ES-I3 (cell line): ENCODE data around the gene CACNA2D4.

Experiments
- H3K36me3 ChIP-seq: 2 replicates; pipeline ENCODE4 v1.6.1; 2013; ENCODE audit warnings: mild to moderate bottlenecking, low read length, control low read depth, moderate library complexity; ENCODE audit not compliant: insufficient read depth
- H3K4me1 ChIP-seq: 2 replicates; pipeline ENCODE4 v1.6.1; 2013; ENCODE audit warnings: mild to moderate bottlenecking, control low read depth, low read length; ENCODE audit not compliant: insufficient read depth
- H3K9ac ChIP-seq: 2 replicates; pipeline ENCODE4 v1.6.1; 2013; ENCODE audit warnings: low read depth, mild to moderate bottlenecking, low read length, moderate library complexity
- H3K9me3 ChIP-seq: 2 replicates; pipeline ENCODE4 v1.6.1; 2013; ENCODE audit warnings: mild to moderate bottlenecking, low read length, moderate library complexity; ENCODE audit not compliant: control insufficient read depth, insufficient read depth

Gene CACNA2D4

GRCh38 chr12:1937481-1938224 lies 19.2 kb upstream of the CACNA2D4 start:
- H3K36me3 ChIP-seq: peaks cover 8% of the 10 kb centered on the region
- no peaks in the 10 kb centered on the region for H3K9me3 ChIP-seq
- peaks cover 4% of the 10 kb centered on the region; the same call in 1 of the 2 replicates for H3K4me1 ChIP-seq
- H3K9ac ChIP-seq: no peak overlapping the region

- Histone ChIP-seq H3K9ac (no peak overlapping the region), H3K4me1 (peaks cover 4% of the 10 kb centered on the region; the same call in 1 of the 2 replicates), H3K36me3 (peaks cover 8% of the 10 kb centered on the region), H3K9me3 (no peaks in the 10 kb centered on the region)
Measured at GRCh38 chr12:1936406-1937320, 18.2 kb upstream of the CACNA2D4 start.

GRCh38 chr12:1935700-1936378 lies 17.4 kb upstream of the CACNA2D4 start:
- H3K4me1 ChIP-seq: peaks cover 4% of the 10 kb centered on the region; the same call in 1 of the 2 replicates
- H3K9ac ChIP-seq: no peak overlapping the region
- no peaks in the 10 kb centered on the region for H3K9me3 ChIP-seq
- H3K36me3 ChIP-seq: peaks cover 8% of the 10 kb centered on the region

- Histone ChIP-seq H3K9ac (no peak overlapping the region), H3K36me3 (peaks cover 8% of the 10 kb centered on the region), H3K4me1 (peaks cover 4% of the 10 kb centered on the region; the same call in 1 of the 2 replicates), H3K9me3 (no peaks in the 10 kb centered on the region)
Measured at GRCh38 chr12:1935242-1935641, 16.8 kb upstream of the CACNA2D4 start.

- peaks cover 3% of the 10 kb centered on the region; the same call in 1 of the 2 replicates for H3K4me1 ChIP-seq
- H3K36me3 ChIP-seq: peaks cover 8% of the 10 kb centered on the region
- H3K9me3 ChIP-seq: no peaks in the 10 kb centered on the region
- no peak overlapping the region for H3K9ac ChIP-seq
Measured at GRCh38 chr12:1934831-1935230, 16.4 kb upstream of the CACNA2D4 start.

GRCh38 chr12:1934068-1934467 lies 15.6 kb upstream of the CACNA2D4 start:
- no peak overlapping the region for H3K9ac ChIP-seq
- H3K36me3 ChIP-seq: peaks cover 5% of the 10 kb centered on the region
- no peaks in the 10 kb centered on the region for H3K9me3 ChIP-seq
- no peaks in the 10 kb centered on the region for H3K4me1 ChIP-seq

GRCh38 chr12:1933342-1934051 lies 15.0 kb upstream of the CACNA2D4 start:
- H3K9ac ChIP-seq: no peak overlapping the region
- no peaks in the 10 kb centered on the region for H3K36me3 ChIP-seq
- no peaks in the 10 kb centered on the region for H3K4me1 ChIP-seq
- H3K9me3 ChIP-seq: no peaks in the 10 kb centered on the region

GRCh38 chr12:1932264-1932777 lies 13.9 kb upstream of the CACNA2D4 start:
- Histone ChIP-seq H3K9me3 (no peaks in the 10 kb centered on the region), H3K4me1 (no peaks in the 10 kb centered on the region), H3K36me3 (no peaks in the 10 kb centered on the region), H3K9ac (no peak overlapping the region)

- no peaks in the 10 kb centered on the region for H3K4me1 ChIP-seq
- H3K36me3 ChIP-seq: no peaks in the 10 kb centered on the region
- H3K9me3 ChIP-seq: no peaks in the 10 kb centered on the region
- no peak overlapping the region for H3K9ac ChIP-seq
Measured at GRCh38 chr12:1931642-1932041, 13.2 kb upstream of the CACNA2D4 start.

- no peaks in the 10 kb centered on the region for H3K4me1 ChIP-seq
- no peak overlapping the region for H3K9ac ChIP-seq
- no peaks in the 10 kb centered on the region for H3K36me3 ChIP-seq
- no peaks in the 10 kb centered on the region for H3K9me3 ChIP-seq
Measured at GRCh38 chr12:1930803-1931597, 12.5 kb upstream of the CACNA2D4 start.

- H3K9ac ChIP-seq: no peak overlapping the region
- H3K36me3 ChIP-seq: no peaks in the 10 kb centered on the region
- H3K4me1 ChIP-seq: no peaks in the 10 kb centered on the region
- H3K9me3 ChIP-seq: no peaks in the 10 kb centered on the region
Measured at GRCh38 chr12:1929985-1930802, 11.7 kb upstream of the CACNA2D4 start.

GRCh38 chr12:1929241-1929984 lies 11.0 kb upstream of the CACNA2D4 start:
- Histone ChIP-seq H3K9me3 (no peaks in the 10 kb centered on the region), H3K4me1 (no peaks in the 10 kb centered on the region), H3K9ac (no peak overlapping the region), H3K36me3 (no peaks in the 10 kb centered on the region)
